Mesodermal cell (in vitro differentiated cells): ENCODE measurements around the gene PRDM16.

Source experiments
- H3K27ac ChIP-seq: 2 replicates; pipeline ENCODE4 v1.7.0; 2013; ENCODE audit warnings: mild to moderate bottlenecking, low read depth, low read length, moderate library complexity; ENCODE audit not compliant: severe bottlenecking
- H3K36me3 ChIP-seq: 2 replicates; pipeline ENCODE4 v1.7.1; 2013; ENCODE audit warnings: mild to moderate bottlenecking, low read length, moderate library complexity; ENCODE audit not compliant: control insufficient read depth, insufficient read depth
- H3K4me1 ChIP-seq: one replicate; pipeline ENCODE4 v1.7.1; 2013; ENCODE audit warnings: mild to moderate bottlenecking, low read length; ENCODE audit not compliant: insufficient read depth, control insufficient read depth, poor library complexity, severe bottlenecking
- H3K4me3 ChIP-seq: 2 replicates; pipeline ENCODE4 v1.7.0; 2013; ENCODE audit warnings: low read length, control low read depth, mild to moderate bottlenecking; ENCODE audit not compliant: insufficient read depth, poor library complexity, severe bottlenecking; ENCODE audit errors: extremely low read depth
- H3K9me3 ChIP-seq: 2 replicates; pipeline ENCODE4 v1.7.1; 2013; ENCODE audit warnings: mild to moderate bottlenecking, low read length, moderate library complexity; ENCODE audit not compliant: control insufficient read depth
- WGBS, 2 experiments: methylation state at CpG; one replicate each; pipeline ENCODE4 v1.1.5; 2013; ENCODE audit warnings: missing lambda C conversion rate in 2 of 2; ENCODE audit not compliant: insufficient coverage in 2 of 2; 5-methylcytosine and 5-hydroxymethylcytosine counted together

PRDM16 gene

DNA sequence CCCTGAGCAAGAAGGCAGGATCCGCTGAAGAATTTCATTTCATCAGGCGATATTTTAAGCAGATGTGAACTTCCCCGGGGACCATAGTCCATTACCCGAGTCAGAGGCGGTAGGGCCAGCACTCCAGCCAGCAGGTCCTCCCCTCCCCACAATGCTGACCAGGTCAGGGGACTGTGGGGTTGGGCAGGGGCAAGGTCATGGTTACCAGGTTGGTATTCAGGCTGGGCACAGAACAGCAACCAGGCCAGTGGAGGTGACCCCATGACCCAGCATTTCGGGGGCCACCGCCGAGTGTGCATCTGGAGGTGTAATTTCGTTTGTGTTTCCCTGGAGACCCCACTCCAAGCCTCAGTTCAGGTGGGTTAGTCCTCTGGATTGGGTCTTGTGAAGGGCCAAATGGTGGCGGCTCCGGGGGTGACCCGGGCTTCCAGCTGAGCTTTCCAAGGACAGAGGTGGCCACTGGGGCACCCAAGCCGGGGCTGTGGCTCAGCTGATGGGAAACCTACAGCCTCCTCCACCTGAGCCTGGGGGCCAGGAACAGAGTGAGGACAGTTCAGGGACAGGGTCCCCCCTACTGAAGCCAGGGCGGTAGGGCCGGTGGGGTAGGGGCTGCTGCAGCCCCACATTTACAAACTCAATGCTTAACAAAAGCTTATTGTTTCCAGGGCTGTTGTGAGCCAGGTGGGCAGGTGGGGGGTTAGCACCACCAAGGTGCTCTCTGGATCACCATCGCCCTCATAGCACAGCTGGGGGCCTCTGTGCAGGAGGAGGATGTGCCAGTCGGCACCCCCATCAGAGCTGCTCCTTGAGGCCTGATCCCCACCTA lies 2.8 kb downstream of the PRDM16 start:
- H3K9me3 ChIP-seq, result no peaks in the 10 kb centered on the region
- WGBS, 2 experiments, result 65 to 79% methylated on average over 9 to 15 of the region's 17 CpGs

DNA sequence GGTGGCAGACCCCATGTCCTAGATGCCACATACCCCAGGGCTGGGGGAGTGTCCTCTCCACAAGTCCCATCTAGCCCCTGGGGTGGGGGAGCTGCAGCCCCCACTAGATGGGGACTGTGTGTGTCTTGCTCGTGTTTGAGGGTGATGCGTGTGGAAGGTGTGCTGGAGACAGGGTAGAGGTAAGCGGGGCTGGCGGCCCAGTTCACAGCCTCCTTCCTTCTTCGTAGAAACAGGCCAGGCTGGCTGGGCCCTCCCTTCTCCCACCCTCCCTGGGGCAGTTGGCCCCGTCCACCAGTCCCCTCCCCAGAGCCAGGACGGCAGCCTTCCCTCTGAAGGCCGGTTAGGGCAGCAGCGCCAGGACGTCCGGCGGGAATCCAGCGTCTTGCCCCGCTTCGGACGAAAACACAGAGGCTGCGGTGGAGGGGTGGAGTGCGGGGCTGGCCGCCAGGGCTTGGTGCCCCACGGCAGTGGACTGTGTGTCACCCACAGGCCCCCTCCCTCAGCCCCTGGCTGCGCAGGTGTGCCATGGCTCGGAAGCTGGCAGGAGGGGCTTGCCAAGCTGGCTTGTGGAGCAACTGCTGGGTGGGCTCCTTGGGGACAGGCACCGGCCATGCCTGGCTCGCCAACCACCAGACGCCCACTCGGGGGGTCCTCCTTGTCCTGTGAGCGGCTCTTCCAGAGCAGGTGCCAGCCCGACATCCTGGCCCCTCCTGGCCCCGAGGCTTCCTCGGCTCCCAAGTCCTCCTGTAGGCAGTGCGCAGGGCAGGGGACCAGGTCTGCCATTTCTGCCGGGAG lies 3.6 kb downstream of the PRDM16 start:
- no peaks in the 10 kb centered on the region for H3K9me3 ChIP-seq
- no peak overlapping the region for H3K4me3 ChIP-seq
- 29 to 30% methylated on average over 24 to 30 of the region's 32 CpGs for WGBS, 2 experiments

More for the DNA sequence above, 2.8 kb downstream of the PRDM16 start:
- no peak overlapping the region for H3K27ac ChIP-seq
- H3K4me1 ChIP-seq, result peaks cover 17% of the 10 kb centered on the region
- no peak overlapping the region for H3K4me3 ChIP-seq
- H3K36me3 ChIP-seq, result no peaks in the 10 kb centered on the region

GRCh38 chr1:3073186-3073488 lies 4.1 kb downstream of the PRDM16 start:
- peaks cover 14% of the 10 kb centered on the region for H3K4me1 ChIP-seq
- H3K27ac ChIP-seq, result no peak overlapping the region
- H3K36me3 ChIP-seq, result no peaks in the 10 kb centered on the region
- H3K9me3 ChIP-seq, result no peaks in the 10 kb centered on the region
- WGBS, 2 experiments, result 18 to 31% methylated on average over 3 to 6 of the region's 9 CpGs
- H3K4me3 ChIP-seq, result no peak overlapping the region

More for the DNA sequence above, 3.6 kb downstream of the PRDM16 start:
- Histone ChIP-seq H3K4me1 (peaks cover 15% of the 10 kb centered on the region), H3K36me3 (no peaks in the 10 kb centered on the region), H3K27ac (no peak overlapping the region)

- Histone ChIP-seq H3K4me3 (no peak overlapping the region), H3K27ac (no peak overlapping the region), H3K36me3 (no peaks in the 10 kb centered on the region), H3K4me1 (peaks cover 12% of the 10 kb centered on the region), H3K9me3 (no peaks in the 10 kb centered on the region)
- 5% methylated on average over 76 to 80 of the region's 82 CpGs for WGBS, 2 experiments
Observed at GRCh38 chr1:3073489-3074296, 4.7 kb downstream of the PRDM16 start.

- no peak overlapping the region for H3K4me3 ChIP-seq
Observed at GRCh38 chr1:3074297-3074741, 5.3 kb downstream of the PRDM16 start.

DNA sequence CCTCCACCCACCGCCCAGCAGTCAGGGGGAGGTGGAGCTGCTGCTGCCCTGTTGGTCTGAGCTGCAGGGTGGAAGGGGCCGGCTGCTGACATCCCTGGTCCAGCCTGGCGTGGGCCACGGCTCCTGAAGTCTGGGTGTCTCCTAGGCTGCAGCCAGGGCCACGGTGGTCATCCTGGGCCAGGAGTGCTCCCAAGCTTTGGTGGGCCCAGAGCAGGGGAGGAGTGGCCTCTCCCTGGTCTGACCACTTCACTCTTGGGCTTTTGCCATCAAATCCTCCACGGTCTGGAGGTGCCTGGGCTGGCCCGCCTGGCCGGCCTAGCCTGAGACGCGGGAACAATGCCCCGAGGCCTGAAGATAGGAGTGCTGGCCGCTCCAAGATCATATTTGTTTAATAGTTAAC lies 5.8 kb downstream of the PRDM16 start:
- Histone ChIP-seq H3K9me3 (no peaks in the 10 kb centered on the region), H3K27ac (no peak overlapping the region), H3K36me3 (no peaks in the 10 kb centered on the region), H3K4me1 (peaks cover 7% of the 10 kb centered on the region), H3K4me3 (no peak overlapping the region)
- 86% methylated on average over 7 to 9 of the region's 12 CpGs for WGBS, 2 experiments

More at GRCh38 chr1:3074297-3074741, 5.3 kb downstream of the PRDM16 start:
- Histone ChIP-seq H3K27ac (no peak overlapping the region), H3K36me3 (no peaks in the 10 kb centered on the region), H3K4me1 (peaks cover 9% of the 10 kb centered on the region), H3K9me3 (no peaks in the 10 kb centered on the region)
- WGBS, 2 experiments, result 49 to 70% methylated on average over 9 to 12 of the region's 13 CpGs

DNA sequence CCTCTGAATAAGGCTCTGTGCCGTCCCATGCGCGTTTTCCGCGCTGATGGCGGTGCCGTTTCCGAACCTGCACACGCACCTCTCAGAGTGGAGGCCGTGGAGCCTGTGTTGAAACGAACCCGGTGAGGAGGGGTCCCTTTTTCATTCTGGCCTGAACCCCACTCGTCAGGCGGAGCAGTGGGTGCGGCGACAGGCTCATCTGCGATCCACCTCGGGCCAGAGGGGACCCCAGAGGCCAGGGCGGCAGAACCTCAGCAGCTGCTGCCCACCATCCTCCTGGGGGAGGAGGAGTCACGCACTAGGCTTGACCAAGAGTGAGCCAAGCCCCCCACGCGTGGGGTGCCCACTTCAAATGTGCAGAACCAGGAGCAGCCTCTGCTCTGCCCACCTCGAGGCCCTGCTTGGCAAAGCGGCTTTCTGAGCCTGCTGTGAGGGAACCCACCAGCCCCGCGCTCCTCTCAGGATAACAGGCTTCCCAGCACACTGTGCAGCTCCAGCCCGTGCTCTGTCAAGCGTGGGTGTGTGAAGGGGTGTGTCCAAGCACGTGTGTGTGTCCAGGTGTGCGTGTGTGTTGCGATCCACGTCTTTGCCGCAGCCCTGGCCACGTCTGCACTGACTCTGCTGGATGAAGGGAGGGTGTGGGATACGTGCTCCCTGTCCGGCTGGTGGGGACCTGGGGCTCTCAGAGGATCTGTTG lies 6.8 kb downstream of the PRDM16 start:
- Histone ChIP-seq H3K9me3 (no peaks in the 10 kb centered on the region), H3K4me1 (peaks cover 7% of the 10 kb centered on the region), H3K4me3 (no peak overlapping the region), H3K36me3 (no peaks in the 10 kb centered on the region), H3K27ac (no peak overlapping the region)
- 86 to 92% methylated on average over 35 to 36 of the region's 36 CpGs for WGBS, 2 experiments

DNA sequence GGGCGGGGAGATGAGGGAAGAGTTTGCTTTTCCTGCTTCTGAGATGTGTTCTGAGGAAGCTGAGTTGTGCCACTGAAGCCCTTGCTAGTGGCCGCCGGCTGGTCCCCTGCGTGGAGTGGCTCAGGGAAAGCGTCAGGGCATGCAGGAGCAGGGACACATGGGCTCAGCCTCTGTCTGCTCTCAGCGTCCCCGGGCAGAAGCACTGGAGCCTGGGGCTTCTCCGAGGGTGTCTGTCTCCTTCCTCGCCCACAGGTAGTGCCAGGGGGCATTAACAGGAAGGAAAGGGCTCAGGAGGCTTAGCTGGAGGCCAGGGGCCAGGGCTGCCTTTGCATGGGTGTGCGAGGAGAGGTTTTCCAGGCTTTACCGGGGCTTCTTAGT lies 7.3 kb downstream of the PRDM16 start:
- no peaks in the 10 kb centered on the region for H3K9me3 ChIP-seq
- H3K27ac ChIP-seq, result no peak overlapping the region
- no peak overlapping the region for H3K4me3 ChIP-seq
- WGBS, 2 experiments, result 88 to 92% methylated on average over 9 of the region's 11 CpGs
- peaks cover 7% of the 10 kb centered on the region for H3K4me1 ChIP-seq
- no peaks in the 10 kb centered on the region for H3K36me3 ChIP-seq

DNA sequence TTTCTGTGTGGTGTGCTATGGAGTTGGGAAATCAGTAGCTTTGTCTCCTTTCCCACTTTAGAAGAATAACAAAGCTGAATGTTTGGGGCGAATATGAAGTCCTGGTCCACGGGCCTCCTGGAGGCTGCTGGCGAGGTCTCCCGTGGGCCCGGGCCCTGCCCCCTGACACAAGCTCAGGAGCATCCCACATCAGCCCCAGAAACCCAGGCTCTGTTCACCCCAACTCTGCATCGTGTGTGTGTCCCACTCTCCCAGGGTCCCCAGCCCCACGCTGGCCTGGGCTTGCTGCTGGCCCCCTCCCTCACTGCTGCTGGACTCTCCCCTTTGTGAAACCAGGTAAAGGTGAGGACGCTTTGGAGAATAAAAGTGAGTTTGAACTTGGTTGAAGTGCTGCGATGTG lies 8.1 kb downstream of the PRDM16 start:
- peaks cover 7% of the 10 kb centered on the region for H3K4me1 ChIP-seq
- H3K27ac ChIP-seq, result no peak overlapping the region
- H3K9me3 ChIP-seq, result no peaks in the 10 kb centered on the region
- WGBS, 2 experiments, result 80% methylated on average over 7 to 9 of the region's 9 CpGs
- H3K36me3 ChIP-seq, result no peaks in the 10 kb centered on the region
- no peak overlapping the region for H3K4me3 ChIP-seq

- H3K27ac ChIP-seq, result no peak overlapping the region
- no peaks in the 10 kb centered on the region for H3K36me3 ChIP-seq
- H3K9me3 ChIP-seq, result no peaks in the 10 kb centered on the region
- H3K4me1 ChIP-seq, result peaks cover 7% of the 10 kb centered on the region
- WGBS, 2 experiments, result 95 to 97% methylated on average over 4 of the region's 4 CpGs
- no peak overlapping the region for H3K4me3 ChIP-seq
Observed at GRCh38 chr1:3077561-3077960, 8.6 kb downstream of the PRDM16 start.
